Measurements from ENCODE around the gene UNC5B. TPM values are rescaled to one million over a fixed set of nuclear protein-coding genes. Genes with fewer than 3 reads are reported as not detected.
A peak's percentile ranks its signal among the peaks of the same experiment; 100 is the strongest.

The UNC5B gene
- total and polyA plus RNA-seq, 4 donors = 2.9 to 13.0 (median 8.5) TPM

DNA sequence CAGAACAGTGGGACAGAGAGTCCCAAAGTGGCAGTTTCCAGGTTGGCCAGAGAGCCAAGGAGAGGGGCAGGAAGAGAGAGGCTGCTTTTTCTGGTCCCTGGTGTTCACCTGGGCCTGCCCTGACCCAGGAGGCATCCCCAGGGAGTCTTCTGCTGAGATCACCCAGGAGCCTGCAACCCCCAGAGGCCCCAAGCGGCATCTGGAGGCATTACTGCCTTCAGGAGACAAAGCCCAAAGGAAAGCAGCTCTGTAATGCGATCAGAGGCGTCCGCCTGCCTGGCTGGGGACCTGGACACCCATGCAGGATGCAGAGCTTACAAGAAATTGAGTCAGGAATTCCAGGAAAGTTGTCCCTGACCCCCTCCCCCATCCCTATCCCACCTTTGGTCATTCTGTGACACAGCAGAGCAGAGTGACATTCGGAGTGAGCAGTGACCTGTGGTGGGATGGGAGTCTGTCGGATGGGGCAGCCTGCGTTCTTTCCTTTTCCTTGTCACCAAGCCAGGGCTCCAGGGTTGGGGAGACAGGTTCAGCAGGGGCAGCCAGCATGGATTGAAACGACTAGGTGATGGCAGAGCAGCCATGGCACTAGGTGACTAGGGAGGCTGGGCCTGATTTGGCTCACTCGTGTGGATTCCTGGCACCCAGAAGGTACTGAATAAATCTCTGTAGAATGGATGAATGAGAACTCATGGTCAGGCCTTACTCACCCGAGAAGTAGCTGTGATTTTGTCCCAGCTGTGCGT, 10.4 kb downstream of the UNC5B start:
- DNase-seq (peak in 1 of 2 donors; percentile 54), ATAC-seq (ENCODE audit: low FRiP score) (no peak)
- Histone ChIP-seq H3K4me1 (ENCODE audit: control insufficient read depth in 1 of 2, insufficient read depth in 2 of 2, low read length in 2 of 2) (no peaks in the 10 kb centered on the region), H3K9me3 (ENCODE audit: control insufficient read depth, low read length) (no peaks in the 10 kb centered on the region), H3K27ac (ENCODE audit: low read depth in 1 of 2, low read length in 2 of 2) (no peak overlapping the region), H3K4me3 (ENCODE audit: low read length in 2 of 2) (no peak overlapping the region), H3K27me3 (ENCODE audit: control insufficient read depth in 1 of 2, insufficient read depth in 2 of 2, low read length in 1 of 2) (no peaks in the 10 kb centered on the region), H3K36me3 (ENCODE audit: control insufficient read depth in 1 of 2, insufficient read depth in 2 of 2, low read length in 1 of 2) (no peaks in the 10 kb centered on the region)
- intact Hi-C loops (cut with DNase I) = no loop called here
- WGBS, 2 donors = 82 to 83% methylated on average over 11 of the region's 11 CpGs

DNA sequence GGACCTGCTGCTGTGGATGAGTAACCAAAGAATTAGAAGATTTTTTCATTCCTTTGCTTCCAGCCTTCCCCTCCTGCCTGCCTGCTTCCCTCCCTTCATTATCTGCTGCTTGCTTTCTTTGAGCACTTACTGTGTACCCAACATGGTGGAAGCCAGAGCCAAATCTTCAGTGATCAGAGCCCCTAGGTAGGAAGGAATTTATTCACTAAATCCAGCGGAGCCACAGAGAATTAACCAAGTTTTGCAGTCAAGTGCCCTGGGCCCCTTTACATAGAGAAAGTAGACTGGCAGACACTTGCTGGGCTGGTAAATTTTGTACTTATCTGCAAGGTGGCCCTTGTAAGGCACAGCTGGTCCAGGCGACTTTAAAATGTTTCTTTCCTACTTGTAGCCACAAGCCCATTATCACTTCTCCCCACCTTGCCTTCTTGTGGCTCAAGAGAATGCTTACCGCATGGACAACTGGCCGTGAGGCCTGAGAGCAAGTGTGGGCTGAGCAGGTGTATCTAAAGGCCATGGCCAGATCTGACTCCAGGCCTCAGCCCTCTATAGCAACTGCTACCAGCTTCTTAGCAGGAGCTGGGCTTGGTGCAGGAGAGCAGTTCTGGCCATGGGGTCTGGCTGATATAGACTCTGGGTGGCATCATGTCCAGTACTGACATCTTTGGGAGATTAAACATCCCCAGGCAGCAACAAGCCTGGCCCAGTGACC, 11.1 kb downstream of the UNC5B start:
- ATAC-seq (ENCODE audit: low FRiP score) (no peak), DNase-seq (peak in 1 of 2 donors; percentile 7)
- no peak overlapping the region for H3K27ac ChIP-seq (ENCODE audit: low read depth in 1 of 2, low read length in 2 of 2)

DNA sequence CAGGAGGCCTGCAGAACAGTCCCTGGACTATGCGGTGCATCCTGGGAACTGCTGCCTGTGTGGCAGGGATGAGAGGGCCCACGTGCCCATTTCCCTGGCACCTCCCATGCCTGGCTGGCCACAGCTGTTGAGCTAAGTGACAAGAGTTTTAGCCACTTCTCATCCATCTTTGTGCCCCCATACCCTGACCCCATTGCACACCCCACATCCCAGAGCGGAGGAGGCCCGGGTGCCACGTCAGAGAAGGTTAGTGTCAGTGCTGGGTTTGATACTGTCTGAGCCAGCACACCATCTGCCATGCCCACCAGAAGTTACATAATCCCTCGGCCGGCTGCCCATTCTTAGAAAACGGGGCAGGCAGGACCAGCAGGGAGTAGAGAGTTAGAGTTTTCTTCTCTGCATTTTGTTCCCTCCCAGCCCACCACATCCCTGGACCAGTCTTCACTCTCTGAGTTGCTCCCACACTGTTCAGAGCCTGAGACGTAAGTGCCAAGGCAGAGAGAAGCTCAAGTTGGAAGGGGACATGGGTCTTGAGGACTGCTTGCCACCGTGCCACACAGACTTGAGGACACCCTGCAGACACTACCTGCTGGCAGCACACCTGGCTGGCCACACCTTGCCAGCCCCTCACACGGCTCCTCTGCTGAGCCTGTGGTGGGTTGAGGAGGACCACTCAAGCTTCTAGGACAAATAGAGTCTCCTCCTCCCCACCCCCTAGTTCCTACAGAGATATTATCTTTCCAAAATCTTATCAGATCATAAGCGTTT, 13.1 kb downstream of the UNC5B start:
- ATAC-seq (ENCODE audit: low FRiP score) (no peak), DNase-seq (peak in 1 of 2 donors; percentile 53)
- 62 to 65% methylated on average over 12 of the region's 12 CpGs for WGBS, 2 donors
- H3K4me1 ChIP-seq (ENCODE audit: control insufficient read depth in 1 of 2, insufficient read depth in 2 of 2, low read length in 2 of 2) = no peaks in the 10 kb centered on the region
- intact Hi-C loops (cut with DNase I) = no loop called here
- H3K4me3 ChIP-seq (ENCODE audit: low read length in 2 of 2) = no peak overlapping the region
- no peaks in the 10 kb centered on the region for H3K9me3 ChIP-seq (ENCODE audit: control insufficient read depth, low read length)
- H3K36me3 ChIP-seq (ENCODE audit: control insufficient read depth in 1 of 2, insufficient read depth in 2 of 2, low read length in 1 of 2) = no peaks in the 10 kb centered on the region
- H3K27me3 ChIP-seq (ENCODE audit: control insufficient read depth in 1 of 2, insufficient read depth in 2 of 2, low read length in 1 of 2) = no peaks in the 10 kb centered on the region
- H3K27ac ChIP-seq (ENCODE audit: low read depth in 1 of 2, low read length in 2 of 2) = no peak overlapping the region

More for the DNA sequence above, 11.1 kb downstream of the UNC5B start:
- intact Hi-C loops (cut with DNase I) = no loop called here
- Histone ChIP-seq H3K36me3 (ENCODE audit: control insufficient read depth in 1 of 2, insufficient read depth in 2 of 2, low read length in 1 of 2) (no peaks in the 10 kb centered on the region), H3K27me3 (ENCODE audit: control insufficient read depth in 1 of 2, insufficient read depth in 2 of 2, low read length in 1 of 2) (no peaks in the 10 kb centered on the region), H3K4me3 (ENCODE audit: low read length in 2 of 2) (no peak overlapping the region), H3K9me3 (ENCODE audit: control insufficient read depth, low read length) (no peaks in the 10 kb centered on the region), H3K4me1 (ENCODE audit: control insufficient read depth in 1 of 2, insufficient read depth in 2 of 2, low read length in 2 of 2) (no peaks in the 10 kb centered on the region)
- 98% methylated on average over 4 of the region's 4 CpGs for WGBS, 2 donors

- intact Hi-C loops (cut with DNase I) = no loop called here
- ATAC-seq (ENCODE audit: low FRiP score) = no peak
- no peaks in the 10 kb centered on the region for H3K4me1 ChIP-seq (ENCODE audit: control insufficient read depth in 1 of 2, insufficient read depth in 2 of 2, low read length in 2 of 2)
- no peaks in the 10 kb centered on the region for H3K36me3 ChIP-seq (ENCODE audit: control insufficient read depth in 1 of 2, insufficient read depth in 2 of 2, low read length in 1 of 2)
- no peak overlapping the region for H3K27ac ChIP-seq (ENCODE audit: low read depth in 1 of 2, low read length in 2 of 2)
- no peak overlapping the region for H3K4me3 ChIP-seq (ENCODE audit: low read length in 2 of 2)
- peak in 1 of 2 donors; percentile 59 for DNase-seq
- WGBS, 2 donors = 89 to 91% methylated on average over 16 of the region's 16 CpGs
- H3K9me3 ChIP-seq (ENCODE audit: control insufficient read depth, low read length) = no peaks in the 10 kb centered on the region
- no peaks in the 10 kb centered on the region for H3K27me3 ChIP-seq (ENCODE audit: control insufficient read depth in 1 of 2, insufficient read depth in 2 of 2, low read length in 1 of 2)
Observed at GRCh38 chr10:71228875-71229675, 16.7 kb downstream of the UNC5B start.

DNA sequence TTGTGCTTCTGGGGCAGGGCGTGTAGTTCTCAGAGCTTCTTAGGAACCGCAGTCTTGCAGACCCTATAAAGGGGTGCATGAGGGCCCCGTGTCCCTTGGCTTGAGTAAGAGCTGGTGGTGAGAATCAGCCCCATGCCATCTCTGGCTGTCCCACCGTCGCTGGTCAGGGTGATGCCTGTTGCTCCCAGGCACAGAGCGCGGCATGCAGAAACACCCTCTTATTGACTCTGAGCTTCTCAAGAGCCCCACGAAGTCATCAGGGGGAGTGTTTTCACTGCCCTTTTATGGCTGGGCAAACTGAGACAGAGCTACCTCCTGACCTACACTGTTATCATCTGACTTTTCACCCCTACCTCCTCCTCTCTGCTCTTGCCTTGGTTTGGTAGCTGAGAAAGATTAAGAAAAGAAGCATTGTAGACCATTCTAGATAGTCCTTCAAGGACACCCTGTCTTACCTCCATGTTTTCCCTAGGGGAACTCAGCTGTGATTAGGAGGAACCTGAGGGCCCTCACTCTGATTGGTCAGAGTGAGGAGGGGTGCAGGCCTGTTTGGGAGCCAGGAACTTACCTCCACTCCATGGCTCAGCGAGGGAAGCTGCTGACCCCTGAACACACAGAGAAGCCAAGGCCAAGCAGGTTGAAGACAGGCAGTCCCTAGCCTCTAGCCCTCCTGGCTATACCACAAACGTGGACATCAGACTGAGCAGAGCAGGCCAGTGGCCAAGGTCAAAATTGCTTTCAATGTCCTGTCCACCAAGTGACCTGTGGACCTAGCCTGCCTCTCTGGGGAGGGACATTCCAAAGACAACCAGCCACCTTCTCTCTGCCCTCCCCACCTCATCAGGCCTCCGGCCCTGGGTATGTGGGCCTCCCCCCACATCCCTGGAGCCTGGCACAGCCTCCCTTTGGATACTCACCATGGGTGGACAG, 17.6 kb downstream of the UNC5B start:
- H3K4me3 ChIP-seq (ENCODE audit: low read length in 2 of 2) = no peak overlapping the region
- H3K9me3 ChIP-seq (ENCODE audit: control insufficient read depth, low read length) = no peaks in the 10 kb centered on the region
- H3K36me3 ChIP-seq (ENCODE audit: control insufficient read depth in 1 of 2, insufficient read depth in 2 of 2, low read length in 1 of 2) = no peaks in the 10 kb centered on the region
- 78 to 85% methylated on average over 11 of the region's 11 CpGs for WGBS, 2 donors
- peak in 1 of 2 donors; percentile 56 for DNase-seq
- H3K4me1 ChIP-seq (ENCODE audit: control insufficient read depth in 1 of 2, insufficient read depth in 2 of 2, low read length in 2 of 2) = no peaks in the 10 kb centered on the region
- intact Hi-C loops (cut with DNase I) = no loop called here
- no peak overlapping the region for H3K27ac ChIP-seq (ENCODE audit: low read depth in 1 of 2, low read length in 2 of 2)
- no peak for ATAC-seq (ENCODE audit: low FRiP score)
- H3K27me3 ChIP-seq (ENCODE audit: control insufficient read depth in 1 of 2, insufficient read depth in 2 of 2, low read length in 1 of 2) = no peaks in the 10 kb centered on the region

- no peak for DNase-seq
- Histone ChIP-seq H3K4me1 (ENCODE audit: control insufficient read depth in 1 of 2, insufficient read depth in 2 of 2, low read length in 2 of 2) (no peaks in the 10 kb centered on the region), H3K27me3 (ENCODE audit: control insufficient read depth in 1 of 2, insufficient read depth in 2 of 2, low read length in 1 of 2) (no peaks in the 10 kb centered on the region), H3K36me3 (ENCODE audit: control insufficient read depth in 1 of 2, insufficient read depth in 2 of 2, low read length in 1 of 2) (no peaks in the 10 kb centered on the region), H3K9me3 (ENCODE audit: control insufficient read depth, low read length) (no peaks in the 10 kb centered on the region), H3K4me3 (ENCODE audit: low read length in 2 of 2) (no peak overlapping the region), H3K27ac (ENCODE audit: low read depth in 1 of 2, low read length in 2 of 2) (no peak overlapping the region)
- intact Hi-C loops (cut with DNase I) = no loop called here
- no peak for ATAC-seq (ENCODE audit: low FRiP score)
- 82 to 96% methylated on average over 1 of the region's 1 CpG for WGBS, 2 donors
Observed at GRCh38 chr10:71230656-71231025, 18.3 kb downstream of the UNC5B start.

DNA sequence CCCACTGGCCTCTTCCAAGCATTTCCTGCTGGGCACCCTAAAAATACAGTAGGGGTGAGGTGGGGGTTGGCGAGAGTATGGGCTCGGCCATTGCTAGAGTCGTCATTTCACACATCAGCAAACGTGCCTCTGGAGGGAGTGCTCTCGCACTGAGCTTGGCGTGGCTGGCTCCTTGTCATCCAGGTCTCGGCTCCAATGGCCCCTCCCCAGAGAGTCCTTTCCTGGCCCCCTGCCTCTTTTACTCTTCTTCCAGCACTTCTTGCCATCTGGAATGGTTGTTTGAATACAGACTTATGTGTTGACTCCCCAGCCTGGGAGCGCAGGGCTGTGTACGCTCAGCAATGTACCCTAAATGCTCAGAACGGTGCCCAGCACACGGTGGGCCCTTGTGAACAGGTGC, 18.8 kb downstream of the UNC5B start:
- Histone ChIP-seq H3K4me3 (ENCODE audit: low read length in 2 of 2) (no peak overlapping the region), H3K27me3 (ENCODE audit: control insufficient read depth in 1 of 2, insufficient read depth in 2 of 2, low read length in 1 of 2) (no peaks in the 10 kb centered on the region), H3K4me1 (ENCODE audit: control insufficient read depth in 1 of 2, insufficient read depth in 2 of 2, low read length in 2 of 2) (no peaks in the 10 kb centered on the region), H3K9me3 (ENCODE audit: control insufficient read depth, low read length) (no peaks in the 10 kb centered on the region), H3K27ac (ENCODE audit: low read depth in 1 of 2, low read length in 2 of 2) (no peak overlapping the region), H3K36me3 (ENCODE audit: control insufficient read depth in 1 of 2, insufficient read depth in 2 of 2, low read length in 1 of 2) (no peaks in the 10 kb centered on the region)
- no peak for ATAC-seq (ENCODE audit: low FRiP score)
- no peak for DNase-seq
- intact Hi-C loops (cut with DNase I) = no loop called here
- WGBS, 2 donors = 93 to 96% methylated on average over 11 of the region's 11 CpGs
